Measurements from ENCODE around the gene MYH11.

Gene MYH11

GRCh38 chr16:15757077-15757386, 99.8 kb downstream of the MYH11 start:
- H3K27ac ChIP-seq: no peak overlapping the region
- TF ChIP-seq, protein P1, sequence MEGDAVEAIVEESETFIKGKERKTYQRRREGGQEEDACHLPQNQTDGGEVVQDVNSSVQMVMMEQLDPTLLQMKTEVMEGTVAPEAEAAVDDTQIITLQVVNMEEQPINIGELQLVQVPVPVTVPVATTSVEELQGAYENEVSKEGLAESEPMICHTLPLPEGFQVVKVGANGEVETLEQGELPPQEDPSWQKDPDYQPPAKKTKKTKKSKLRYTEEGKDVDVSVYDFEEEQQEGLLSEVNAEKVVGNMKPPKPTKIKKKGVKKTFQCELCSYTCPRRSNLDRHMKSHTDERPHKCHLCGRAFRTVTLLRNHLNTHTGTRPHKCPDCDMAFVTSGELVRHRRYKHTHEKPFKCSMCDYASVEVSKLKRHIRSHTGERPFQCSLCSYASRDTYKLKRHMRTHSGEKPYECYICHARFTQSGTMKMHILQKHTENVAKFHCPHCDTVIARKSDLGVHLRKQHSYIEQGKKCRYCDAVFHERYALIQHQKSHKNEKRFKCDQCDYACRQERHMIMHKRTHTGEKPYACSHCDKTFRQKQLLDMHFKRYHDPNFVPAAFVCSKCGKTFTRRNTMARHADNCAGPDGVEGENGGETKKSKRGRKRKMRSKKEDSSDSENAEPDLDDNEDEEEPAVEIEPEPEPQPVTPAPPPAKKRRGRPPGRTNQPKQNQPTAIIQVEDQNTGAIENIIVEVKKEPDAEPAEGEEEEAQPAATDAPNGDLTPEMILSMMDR (conservative IDR thresholded peaks at IDR 0.05): no peak

- TF ChIP-seq, protein P1 (conservative IDR thresholded peaks at IDR 0.05): no peak
- H3K27ac ChIP-seq: no peak overlapping the region
Measured at GRCh38 chr16:15754821-15755534, 101.8 kb downstream of the MYH11 start.

GRCh38 chr16:15752717-15753488, 103.9 kb downstream of the MYH11 start:
- TF ChIP-seq, protein P1 (conservative IDR thresholded peaks at IDR 0.05): no peak

DNA sequence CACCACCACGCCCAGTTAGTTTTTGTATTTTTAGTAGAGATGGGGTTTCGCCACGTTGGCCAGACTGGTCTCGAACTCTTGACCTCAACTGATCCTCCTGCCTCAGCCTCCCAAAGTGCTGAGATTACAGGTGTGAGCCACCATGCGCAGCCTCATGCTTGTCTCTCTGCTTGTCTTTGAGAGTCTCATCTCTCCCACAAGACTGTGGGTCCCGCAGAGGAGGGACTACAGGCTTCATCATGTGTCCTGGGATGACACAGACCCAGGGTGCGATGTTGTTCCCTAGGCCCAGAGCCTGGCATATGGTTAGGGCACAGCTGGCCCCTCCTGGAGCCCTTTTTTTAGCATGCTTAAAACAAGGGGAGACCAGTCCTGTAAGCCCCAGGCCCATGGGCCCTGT, 104.9 kb downstream of the MYH11 start:
- no peak overlapping the region for H3K27ac ChIP-seq
- TF ChIP-seq, protein P1 (conservative IDR thresholded peaks at IDR 0.05): no peak

More at GRCh38 chr16:15752717-15753488, 103.9 kb downstream of the MYH11 start:
- no peak overlapping the region for H3K27ac ChIP-seq

GRCh38 chr16:15749985-15750384, 106.8 kb downstream of the MYH11 start:
- TF ChIP-seq, protein P1 (conservative IDR thresholded peaks at IDR 0.05): no peak
- no peak overlapping the region for H3K27ac ChIP-seq

- no peak overlapping the region for H3K27ac ChIP-seq
- TF ChIP-seq, protein P1 (conservative IDR thresholded peaks at IDR 0.05): no peak
Measured at GRCh38 chr16:15749371-15749770, 107.5 kb downstream of the MYH11 start.

- no peak overlapping the region for H3K27ac ChIP-seq
- TF ChIP-seq, protein P1 (conservative IDR thresholded peaks at IDR 0.05): no peak
Measured at GRCh38 chr16:15748654-15749053, 108.2 kb downstream of the MYH11 start.
